GM19099 (cell line): Measurements from ENCODE around the gene ARHGAP20.

Experiments used
- POLR2A ChIP-seq: IDR thresholded peaks from 3 replicates; pipeline ENCODE4 v1.6.1; 2011; ENCODE audit warnings: low read depth; ENCODE audit not compliant: insufficient read length; ENCODE audit errors: extremely low read depth

Gene ARHGAP20

GRCh38 chr11:110584150-110584549 lies 128.1 kb downstream of the ARHGAP20 start:
- TF ChIP-seq POLR2A, result no peak

GRCh38 chr11:110582728-110583432 lies 129.4 kb downstream of the ARHGAP20 start:
- TF ChIP-seq POLR2A, result no peak

GRCh38 chr11:110580571-110580970 lies 131.7 kb downstream of the ARHGAP20 start:
- TF ChIP-seq POLR2A, result no peak

GRCh38 chr11:110573411-110573810 lies 138.8 kb downstream of the ARHGAP20 start:
- no peak for TF ChIP-seq POLR2A

GRCh38 chr11:110571081-110571720 lies 141.0 kb downstream of the ARHGAP20 start:
- no peak for TF ChIP-seq POLR2A

- no peak for TF ChIP-seq POLR2A
These were observed 145.7 kb downstream of the ARHGAP20 start for GRCh38 chr11:110566577-110566976.

- TF ChIP-seq POLR2A, result no peak
These were observed 146.6 kb downstream of the ARHGAP20 start for GRCh38 chr11:110565357-110566336.

GRCh38 chr11:110564676-110565356 lies 147.4 kb downstream of the ARHGAP20 start:
- TF ChIP-seq POLR2A, result no peak

- TF ChIP-seq POLR2A, result no peak
These were observed 167.5 kb downstream of the ARHGAP20 start for GRCh38 chr11:110544779-110545178.

- no peak for TF ChIP-seq POLR2A
These were observed 174.1 kb downstream of the ARHGAP20 start for GRCh38 chr11:110538154-110538553.

- no peak for TF ChIP-seq POLR2A
These were observed 181.1 kb downstream of the ARHGAP20 start for GRCh38 chr11:110530900-110531741.

GRCh38 chr11:110529043-110529442 lies 183.2 kb downstream of the ARHGAP20 start:
- TF ChIP-seq POLR2A, result no peak

GRCh38 chr11:110527146-110527545 lies 185.1 kb downstream of the ARHGAP20 start:
- TF ChIP-seq POLR2A, result no peak
